ENCODE results near the gene SYK.
"Not testable (repeated sequence)": the region's sequence is repeated elsewhere in the genome, so short reads cannot be mapped to it uniquely, and the experiment has no call there.

- not testable (repeated sequence) for TF ChIP-seq POLR2A, CTCF (IDR thresholded peaks at IDR 0.05)
Observed at GRCh38 chr9:90788527-90788926, 13.1 kb upstream of the SYK start.

Measured in stomach (tissue), 4 donors.